NCI-H146 (cell line): ENCODE results near the gene DQX1.

ENCODE experiments used
- DNase-seq: peaks from one replicate; lab custom pipeline; 2025; lab: John Stamatoyannopoulos, UW

DQX1 gene

DNA sequence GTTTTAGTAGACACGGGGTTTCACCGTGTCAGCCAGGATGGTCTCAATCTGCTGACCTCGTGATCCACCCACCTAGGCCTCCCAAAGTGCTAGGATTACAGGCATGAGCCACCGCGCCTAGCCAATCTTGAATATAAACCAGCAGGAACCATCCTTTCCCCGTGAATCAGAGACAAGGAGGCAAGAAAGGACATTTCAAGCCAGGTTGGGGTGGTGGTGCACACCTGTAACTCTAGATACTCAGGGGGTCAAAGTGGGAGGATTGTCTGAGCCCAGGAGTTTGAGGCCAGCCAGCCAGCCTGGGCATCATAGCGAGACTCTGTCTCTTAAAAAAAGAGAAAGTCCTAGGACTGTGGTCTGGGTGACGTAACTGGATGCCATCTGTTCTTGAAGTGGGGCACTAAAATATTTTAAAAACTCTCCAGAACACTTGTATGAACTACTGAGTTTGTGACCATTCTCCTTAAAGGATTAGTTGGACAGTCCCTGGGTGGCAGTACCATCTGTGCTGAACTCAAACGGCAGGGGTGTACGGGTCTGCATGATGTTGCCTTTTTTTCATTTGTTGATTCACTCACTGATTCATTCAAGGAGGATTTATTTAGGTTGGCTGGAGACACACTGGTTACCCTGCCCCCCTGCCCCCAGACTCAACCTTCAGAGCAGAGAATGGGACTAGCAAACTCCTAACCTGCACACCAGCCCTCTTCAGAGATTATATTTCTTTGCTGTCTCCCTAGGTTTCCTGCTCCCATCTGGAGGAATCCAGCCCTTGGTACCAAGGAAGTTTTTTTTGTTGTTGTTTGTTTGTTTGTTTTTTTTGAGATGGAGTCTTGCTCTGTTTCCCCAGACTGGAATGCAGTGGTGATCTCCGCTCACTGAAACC, 14.7 kb downstream of the DQX1 start:
- no peak for DNase-seq

DNA sequence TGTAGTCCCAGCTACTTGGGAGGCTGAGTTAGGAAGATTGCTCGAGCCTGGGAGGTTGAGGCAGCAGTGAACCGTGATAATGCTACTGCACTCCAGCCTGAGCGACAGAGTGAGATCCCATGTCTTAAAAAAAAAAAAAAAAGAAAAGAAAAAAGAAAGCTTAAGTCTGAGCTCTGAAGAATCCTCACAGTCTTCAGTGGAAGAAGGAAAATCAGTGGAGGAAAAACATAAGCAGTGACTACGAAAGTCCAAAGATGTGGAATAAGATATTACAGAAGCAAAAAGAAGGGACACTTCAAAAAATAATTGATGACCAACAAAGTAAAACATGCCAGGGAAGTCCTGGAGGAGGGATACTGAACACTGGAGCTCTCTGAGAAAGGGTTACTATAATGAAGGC, 15.8 kb downstream of the DQX1 start:
- no peak for DNase-seq

DNA sequence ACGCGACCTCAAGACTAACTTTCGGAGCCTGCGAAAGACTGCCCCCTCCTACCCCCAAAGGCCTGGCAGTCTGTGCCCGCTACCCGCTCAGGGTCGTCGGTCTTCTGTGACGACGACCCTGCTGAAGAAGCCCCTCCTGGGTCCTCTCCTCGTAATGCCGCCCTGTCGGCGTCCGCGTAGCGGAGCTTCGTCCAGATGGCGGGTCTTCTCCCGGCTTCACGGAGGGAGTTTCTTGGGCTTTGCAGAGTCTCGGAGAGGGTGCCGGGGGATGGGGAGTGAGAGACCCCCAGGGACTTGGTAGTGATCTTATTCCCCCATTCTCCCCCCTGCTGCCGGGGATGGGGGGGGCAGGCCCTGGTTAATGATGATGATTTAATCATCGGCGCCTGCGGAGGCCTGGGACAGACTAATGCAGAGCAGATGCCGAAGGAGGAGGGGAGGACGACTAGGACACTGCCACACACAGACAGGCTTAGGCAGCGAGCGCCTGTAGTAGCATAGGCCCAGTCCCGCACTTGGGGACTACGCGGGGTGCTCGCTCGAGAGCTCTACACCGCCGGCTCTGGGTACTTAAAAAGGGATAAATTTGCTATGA, 18.0 kb downstream of the DQX1 start:
- peak; percentile 83 for DNase-seq

DNA sequence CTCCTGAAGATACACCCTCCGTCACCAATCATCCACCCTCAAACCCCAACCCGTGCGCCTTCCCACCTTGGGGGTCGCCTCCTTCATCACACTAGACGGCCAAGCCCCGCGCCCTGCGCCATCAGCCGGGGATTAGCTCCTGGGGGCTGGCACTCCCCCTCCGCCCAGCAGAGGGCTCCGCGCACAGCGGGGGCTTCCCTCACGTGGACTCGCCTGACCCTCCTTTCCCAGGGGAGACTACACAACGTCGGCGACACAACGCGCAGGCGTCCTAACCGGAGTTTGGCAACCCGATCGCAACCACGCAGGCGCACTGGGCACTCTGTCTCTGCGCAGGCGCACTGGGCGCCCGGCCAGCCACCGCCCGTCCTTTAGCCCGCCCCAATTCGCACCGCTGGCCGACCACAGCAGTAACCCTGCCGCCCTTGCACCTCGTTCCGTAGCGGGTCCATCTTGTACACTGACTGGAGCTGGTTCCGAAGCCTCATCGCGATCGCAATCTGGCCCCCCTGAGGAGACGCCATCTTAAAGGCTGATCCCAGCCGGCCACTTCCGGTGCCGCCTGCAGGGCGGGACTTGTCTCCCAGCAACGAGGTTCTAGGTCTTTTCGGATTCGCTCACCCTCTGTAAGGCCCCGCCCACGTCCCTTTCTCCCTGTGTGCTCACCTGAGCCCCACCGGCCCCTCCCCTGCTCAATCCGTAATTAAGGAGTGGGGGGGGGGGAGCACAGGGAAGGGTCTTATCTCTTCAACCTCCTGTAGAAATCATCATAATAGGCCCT, 18.7 kb downstream of the DQX1 start, which contains the start of gene PCGF1:
Gene PCGF1, minus strand, starts transcription at position 551 of the 781 bp plus-strand sequence. Its CDS starts 27 bp downstream, at position 524.
- DNase-seq = peak; percentile 100

DNA sequence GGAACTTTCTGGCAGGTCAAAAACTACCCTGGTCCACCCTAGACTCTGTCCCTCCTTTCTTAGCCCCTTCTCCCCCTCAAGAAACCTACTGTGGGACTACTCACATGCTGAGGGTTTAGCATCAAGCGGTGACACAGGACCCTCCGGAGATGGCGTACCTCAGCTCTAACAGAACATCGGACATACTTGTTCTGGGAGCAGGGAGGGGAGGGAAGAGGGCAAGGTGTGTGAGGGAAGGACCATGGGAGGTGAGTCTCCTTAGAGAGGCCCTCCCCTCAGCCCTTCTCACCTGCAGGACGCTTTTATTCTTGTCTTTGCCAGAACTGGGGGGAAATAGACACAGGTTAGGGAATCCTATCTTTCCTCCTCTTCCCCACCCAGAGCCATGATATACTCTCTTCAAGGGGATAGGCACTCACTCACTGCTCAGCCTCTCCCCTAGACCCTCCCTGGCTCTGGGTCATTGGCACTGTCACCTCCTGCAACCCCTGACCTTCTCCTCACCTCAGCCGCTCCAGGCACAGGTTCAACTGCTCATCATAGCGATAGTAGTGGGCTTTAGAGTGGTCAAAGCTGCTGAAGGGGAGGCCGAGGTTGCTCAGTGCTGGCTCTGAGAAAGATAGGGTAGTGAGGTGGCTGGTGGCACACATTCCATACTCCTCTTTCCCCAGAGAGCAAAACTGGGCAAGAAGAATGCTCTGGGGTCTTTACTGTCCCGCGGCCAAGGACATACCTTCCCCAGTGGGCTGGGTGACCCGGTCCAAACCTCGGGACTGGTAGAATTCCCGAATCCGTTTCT, 20.4 kb downstream of the DQX1 start:
- DNase-seq = no peak

DNA sequence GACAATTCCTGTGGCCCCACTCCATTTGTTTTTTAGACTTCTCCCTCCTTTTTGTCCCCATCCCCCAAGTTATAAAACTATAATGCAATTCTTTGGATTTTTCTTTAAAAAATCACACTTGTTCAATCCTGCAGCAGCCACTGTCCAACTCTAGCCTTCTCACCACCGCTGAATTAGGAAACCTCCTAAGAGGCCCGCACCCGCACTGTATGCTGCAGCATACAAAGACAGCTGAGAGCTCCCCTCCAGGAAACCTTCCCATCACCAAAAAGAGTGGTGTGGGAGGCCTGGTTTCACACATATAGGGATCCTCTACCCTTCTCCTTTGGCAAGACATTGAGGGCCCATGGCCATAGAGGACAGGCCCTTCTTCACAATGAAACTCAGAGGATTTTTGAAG, 21.4 kb downstream of the DQX1 start:
- DNase-seq = no peak

DNA sequence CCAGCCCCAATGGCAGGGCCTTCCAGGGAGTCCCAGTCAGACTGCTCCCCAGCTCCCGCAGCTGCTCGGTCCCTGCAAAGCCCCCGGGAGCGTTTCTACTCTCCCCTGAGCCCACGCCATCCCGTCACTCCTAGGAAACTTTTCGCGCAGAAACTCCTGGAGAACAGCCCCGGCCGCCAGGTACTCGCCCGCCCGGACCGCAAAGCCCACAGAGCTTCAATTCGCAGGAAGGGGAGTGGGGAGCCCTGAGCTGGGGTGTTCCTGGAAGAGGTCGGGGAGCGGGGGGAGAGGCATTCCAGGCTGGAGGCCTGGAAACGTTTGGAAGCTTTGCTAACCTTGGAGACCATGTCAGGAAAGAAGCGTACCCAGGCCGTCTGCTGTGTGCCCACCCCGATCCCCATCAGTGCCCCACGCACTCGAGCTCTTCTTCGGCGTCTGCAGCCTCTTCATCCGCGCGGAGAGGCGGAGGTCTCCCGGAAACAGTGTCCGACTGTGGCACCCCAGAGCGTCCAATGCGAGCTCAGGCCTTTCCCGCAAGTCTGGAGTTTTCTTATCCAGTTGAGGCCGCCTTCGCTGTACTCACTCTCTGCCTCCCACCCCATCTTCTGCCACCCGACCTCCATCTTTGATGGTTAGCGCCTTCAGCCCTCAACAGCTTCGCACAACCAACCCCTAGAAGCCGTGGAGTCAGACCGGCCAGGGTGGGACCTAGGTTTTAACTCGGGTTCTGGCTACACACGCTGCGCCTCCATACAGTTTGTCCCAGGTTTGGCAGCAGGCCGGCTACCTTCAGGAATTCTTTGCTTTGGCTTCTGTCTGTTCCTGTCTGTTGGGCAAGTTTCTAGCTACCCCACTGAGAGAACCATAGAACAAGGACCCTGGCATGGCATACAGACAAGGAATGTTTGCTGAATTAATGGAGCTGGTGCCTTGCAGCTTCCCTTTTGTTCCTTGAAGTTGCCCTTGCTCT, 22.2 kb downstream of the DQX1 start:
- peak; percentile 41 for DNase-seq

DNA sequence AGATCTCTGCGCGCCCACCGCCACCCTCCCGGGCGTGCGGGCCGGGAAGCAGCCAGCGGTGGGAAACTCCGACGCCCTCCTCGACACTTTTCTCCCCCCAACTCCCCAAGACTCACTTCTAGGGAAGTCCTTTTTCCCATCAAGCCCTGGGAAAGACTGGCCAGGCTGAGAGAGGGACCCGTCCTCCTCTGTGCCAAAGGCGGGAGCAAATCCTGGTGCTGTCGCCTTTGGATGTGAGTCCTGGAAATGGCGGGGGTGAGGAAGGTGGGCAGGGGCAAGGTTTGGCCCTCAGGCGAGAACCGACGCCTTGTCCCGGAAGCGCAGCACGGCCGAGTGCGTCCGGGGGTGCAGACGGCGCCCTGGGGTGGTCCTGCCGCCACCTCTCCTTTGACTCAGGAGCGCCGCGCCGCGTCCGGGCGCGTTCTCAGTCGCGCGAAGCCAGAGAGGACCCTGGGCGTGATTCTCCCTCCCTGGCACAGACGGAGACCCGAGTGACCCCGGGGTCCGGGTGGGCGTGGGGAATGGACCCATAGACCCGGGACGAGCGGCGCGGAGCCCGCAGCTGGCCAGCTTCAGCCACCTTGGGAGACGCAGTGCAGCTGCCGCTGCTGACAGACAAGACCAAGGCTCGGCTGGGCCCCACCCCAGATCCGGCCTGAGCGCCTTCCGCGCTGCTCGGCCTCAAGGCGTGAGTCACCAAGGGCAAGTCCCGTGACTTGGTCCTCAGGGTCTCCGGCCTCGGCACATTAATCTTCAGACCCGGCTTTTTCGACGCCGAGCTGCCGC, 23.1 kb downstream of the DQX1 start:
- DNase-seq = peak; percentile 58

DNA sequence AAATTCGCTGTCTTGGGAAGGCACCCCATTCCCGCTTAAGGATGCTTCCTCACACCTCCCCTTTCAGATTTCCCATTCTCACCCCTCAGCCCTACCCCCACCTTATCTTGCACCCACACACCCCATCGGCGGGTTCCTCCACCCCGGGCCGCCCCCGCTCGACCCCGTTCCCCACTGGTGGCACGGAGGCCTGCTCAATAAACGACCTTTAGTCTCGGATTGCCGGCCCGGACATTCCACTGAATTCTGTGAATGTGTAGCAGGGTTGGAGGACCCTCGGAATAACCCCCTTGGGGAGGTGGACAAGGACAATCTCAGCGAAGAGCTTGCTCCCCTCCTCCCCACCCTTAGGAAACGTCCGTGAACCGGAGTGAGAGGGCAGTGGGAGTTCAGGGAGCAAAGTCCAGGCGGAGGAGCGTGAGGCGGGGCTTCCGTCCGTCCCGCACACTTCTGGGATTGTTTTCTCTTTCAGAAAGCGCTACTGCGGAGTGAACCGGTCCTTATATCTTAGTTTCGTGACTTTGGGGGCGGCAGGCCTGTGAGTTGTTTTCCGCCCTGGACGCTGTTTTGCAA, 23.8 kb downstream of the DQX1 start:
- peak; percentile 27 for DNase-seq

DNA sequence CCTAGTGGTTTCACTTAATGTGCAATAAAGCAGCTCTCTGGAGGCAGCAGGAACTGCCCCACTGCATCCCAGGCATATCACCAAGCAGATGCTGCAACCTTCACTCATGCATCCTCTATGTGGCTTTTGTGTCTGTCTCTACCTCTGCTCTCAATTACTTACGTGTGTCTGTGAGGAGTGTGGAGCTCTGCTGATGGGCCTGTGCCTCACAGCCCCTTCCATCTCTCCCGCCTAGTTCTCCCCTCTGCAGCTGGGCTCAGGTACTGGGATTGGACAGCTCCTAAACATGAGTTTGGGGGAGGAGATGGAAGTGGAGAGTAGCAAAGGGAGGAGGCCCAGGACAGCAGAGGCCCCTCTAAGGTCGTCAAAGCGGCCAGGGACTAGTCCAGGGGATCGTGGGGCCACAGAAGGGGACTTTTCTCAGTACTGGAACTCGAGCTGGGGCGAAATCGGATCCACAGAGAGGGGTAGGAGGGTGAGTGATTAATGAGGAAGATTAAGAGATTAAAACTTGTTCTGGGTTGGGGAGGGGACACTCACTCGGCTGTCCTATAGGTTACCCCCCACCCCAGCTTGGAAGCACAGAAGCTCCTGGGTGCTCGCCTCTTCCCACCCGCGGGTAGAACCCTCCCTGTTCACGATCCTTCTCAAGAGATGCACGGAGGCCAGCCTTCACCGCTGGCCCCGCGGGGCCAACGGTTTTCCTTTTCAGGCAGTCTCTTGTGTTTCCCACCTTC, 24.5 kb downstream of the DQX1 start:
- no peak for DNase-seq

DNA sequence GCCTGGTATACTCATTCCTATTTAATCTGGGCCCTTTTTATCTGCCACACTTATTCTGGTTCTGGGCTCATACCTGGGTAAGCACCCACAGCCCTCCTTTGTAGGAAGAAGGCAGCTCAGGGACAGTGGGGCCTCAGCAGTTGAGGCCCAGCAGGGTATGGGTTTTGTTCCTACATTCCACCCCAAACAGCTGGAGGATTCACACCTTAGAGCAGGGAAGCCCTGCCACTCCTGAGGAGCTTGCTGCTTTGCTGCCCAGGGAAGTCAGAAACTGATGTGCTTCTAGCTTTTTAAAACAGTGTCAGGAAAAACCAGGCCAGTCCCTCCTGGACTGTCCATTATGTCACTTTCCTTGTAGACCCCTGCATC, 25.5 kb downstream of the DQX1 start:
- no peak for DNase-seq

DNA sequence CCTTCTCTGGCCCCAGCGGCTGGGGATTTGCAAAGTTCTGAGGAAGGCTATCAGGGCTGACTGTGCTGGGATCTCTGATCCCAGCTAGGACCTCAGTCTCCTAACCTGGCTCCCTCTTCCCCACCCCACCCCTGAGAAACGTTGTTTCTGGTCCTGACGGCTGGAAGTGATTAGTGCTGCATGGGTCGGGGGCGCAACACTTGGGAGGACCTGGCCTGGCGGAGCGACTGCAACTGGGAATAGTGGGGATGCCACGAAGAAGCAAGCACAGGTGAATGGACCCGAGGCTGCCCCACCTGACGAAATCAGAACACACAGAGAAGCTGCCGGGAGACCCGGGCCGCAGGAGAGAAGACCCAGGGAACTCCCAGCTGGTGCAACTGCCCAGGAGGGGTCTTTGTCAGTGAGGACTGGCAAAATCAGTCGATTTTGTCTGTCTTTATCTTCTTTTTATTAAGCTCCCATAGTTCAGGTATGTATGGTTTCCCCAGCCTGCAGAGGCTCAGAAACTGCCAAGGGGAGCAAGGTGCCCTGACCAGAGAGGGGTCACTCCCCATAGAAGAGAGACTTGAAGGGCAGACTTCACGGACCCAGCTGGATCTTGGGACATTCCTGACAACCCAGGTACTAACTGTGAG, 26.0 kb downstream of the DQX1 start:
- DNase-seq = no peak

DNA sequence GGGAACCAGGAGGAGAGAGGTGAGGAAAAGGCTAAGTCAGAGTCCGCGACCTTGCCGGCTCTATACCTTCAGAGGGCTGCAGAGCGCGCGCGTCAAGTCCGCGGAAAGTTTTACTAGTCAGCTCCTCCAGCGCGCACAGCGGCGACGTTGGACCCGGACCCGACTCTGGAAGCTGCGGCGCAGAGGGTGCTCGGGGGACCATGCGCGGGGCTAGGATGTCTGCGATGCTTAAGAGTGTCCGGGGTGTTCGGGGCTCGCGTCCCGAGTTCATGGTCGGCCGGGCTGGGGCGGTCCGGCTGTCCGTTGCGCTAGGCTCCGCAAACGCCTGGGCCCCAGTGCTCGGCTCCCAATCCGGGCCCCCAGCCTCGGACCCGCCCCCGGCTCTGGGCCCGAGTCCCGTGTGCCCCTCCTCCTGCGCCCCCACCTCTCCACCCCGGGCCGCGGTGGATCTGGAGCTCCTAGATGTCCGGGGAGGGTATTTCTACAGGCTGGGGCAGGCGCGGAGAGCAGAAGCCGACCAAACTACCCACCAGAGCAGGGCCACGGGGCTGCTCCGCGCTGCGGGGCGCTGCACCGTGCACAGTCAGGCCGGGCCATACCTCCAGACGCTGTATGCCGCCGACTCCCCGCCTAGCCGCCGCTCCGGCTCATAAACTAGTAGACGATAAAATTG, 26.6 kb downstream of the DQX1 start, which contains the start of gene LBX2:
Gene LBX2, minus strand, starts transcription at position 337 of the 673 bp plus-strand sequence. Its CDS starts 66 bp downstream, at position 271.
- no peak for DNase-seq

DNA sequence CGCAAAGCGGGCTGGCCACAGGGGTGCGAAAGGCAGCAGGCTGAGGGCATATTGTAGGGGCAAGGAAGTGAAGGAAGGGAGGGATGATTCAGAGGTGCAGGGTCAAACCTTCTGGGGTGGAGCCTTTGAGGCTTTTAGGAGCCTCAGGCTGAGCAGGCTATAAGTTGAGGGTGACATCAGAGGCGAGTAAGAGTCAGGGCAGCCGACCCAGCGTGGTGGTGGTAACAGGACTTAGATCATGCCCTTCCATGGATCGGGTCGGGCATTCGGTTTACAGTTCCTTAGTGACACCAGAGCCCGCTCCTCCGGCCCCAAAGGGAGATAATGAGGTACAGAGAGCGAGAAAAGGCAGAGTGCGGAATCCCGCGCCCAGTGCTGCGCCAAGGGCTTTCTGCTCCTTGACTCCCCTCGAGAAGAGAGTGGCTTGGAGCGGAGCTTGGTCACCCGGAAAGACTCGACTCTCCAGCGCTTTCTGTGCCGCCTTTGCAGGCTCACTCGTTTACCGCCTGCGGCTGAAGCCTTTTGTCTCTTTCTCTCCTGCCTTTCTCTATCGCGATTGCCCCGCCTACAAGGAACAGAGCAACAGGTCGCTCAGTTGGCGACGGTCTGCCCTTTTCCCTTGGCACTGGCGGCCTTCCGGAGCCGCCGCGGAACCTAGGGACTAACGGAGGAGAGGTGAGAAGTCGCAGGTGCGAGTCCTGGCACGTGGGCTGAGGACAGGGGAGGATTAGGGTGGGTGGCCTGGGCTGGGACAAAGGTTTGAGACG, 27.3 kb downstream of the DQX1 start:
- DNase-seq = no peak

DNA sequence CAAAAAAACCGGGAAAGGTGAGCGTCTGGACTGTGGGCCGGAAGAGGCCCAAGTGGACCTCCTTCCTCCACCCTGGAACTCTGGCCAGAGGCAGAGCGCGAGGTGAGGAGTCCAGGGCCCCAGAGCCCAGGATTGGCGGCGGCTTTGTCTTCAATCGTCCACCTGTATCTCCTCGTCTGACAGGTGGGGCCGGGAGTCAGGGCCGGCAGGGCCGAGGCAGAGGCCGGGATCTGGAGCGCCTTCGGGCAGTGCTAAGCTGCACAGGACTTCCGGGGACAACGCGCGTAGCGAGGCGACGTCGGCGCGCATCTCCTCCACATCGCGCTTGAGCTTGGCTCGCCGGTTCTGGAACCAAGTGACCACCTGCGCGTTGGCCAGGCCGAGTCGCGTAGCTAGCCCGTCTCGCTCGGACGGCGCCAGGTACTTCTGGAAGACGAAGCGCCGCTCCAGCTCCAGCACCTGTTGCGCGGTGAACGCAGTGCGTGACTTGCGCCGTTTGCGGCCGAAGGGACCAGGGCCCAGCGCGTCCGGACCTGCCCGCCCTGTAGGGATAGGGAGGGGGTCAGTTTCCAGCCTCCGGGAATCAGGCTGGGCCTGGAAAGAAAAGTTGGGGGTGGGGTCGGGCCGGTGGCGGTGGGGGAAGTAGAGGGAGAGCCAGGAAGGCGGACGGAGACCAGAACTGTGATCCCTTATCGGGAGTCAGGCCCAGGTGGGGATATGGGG, 28.1 kb downstream of the DQX1 start:
- peak; percentile 79 for DNase-seq
